HepG2 (cell line): ENCODE data around the gene IL17RB. TPM values are rescaled to one million over a fixed set of nuclear protein-coding genes. Genes with fewer than 3 reads are reported as not detected.

Experiments
- ARID4A ChIP-seq: sonication (generic); formaldehyde crosslinking; IDR thresholded peaks from 2 replicates; pipeline ENCODE4 v1.5.0; 2020; ENCODE audit warnings: mild to moderate bottlenecking, missing genetic modification reagents, borderline replicate concordance
- ARID5B ChIP-seq: IDR thresholded peaks from 2 replicates; pipeline ENCODE4 v1.4.0; 2020; ENCODE audit warnings: mild to moderate bottlenecking, missing genetic modification reagents
- BRD4 ChIP-seq: sonication (generic); formaldehyde crosslinking; IDR thresholded peaks from 2 replicates; pipeline ENCODE4 v1.4.0; 2020; ENCODE audit warnings: missing genetic modification reagents
- DPF2 ChIP-seq: sonication (generic); formaldehyde crosslinking; IDR thresholded peaks from 2 replicates; pipeline ENCODE4 v1.4.0; 2020; ENCODE audit warnings: mild to moderate bottlenecking, low read depth, missing genetic modification reagents, borderline replicate concordance
- ETV5 ChIP-seq: IDR thresholded peaks from 2 replicates; pipeline ENCODE4 v1.6.1; 2018; ENCODE audit warnings: missing biosample characterization, missing genetic modification reagents, inconsistent platforms, borderline replicate concordance
- GFI1 ChIP-seq: sonication (generic); formaldehyde crosslinking; IDR thresholded peaks from 2 replicates; pipeline ENCODE4 v1.5.0; 2020; ENCODE audit warnings: missing genetic modification reagents, mild to moderate bottlenecking, borderline replicate concordance
- GTF2F1 ChIP-seq: fragments of 150-350 bp; IDR thresholded peaks from 2 replicates; pipeline ENCODE4 v1.6.1; 2014; ENCODE audit warnings: low read length
- GZF1 ChIP-seq: sonication (generic); formaldehyde crosslinking; IDR thresholded peaks from 2 replicates; pipeline ENCODE4 v1.5.1; 2020; ENCODE audit warnings: mild to moderate bottlenecking, missing genetic modification reagents
- HHEX ChIP-seq: IDR thresholded peaks from 2 replicates; pipeline ENCODE4 v1.6.1; 2016; ENCODE audit warnings: control low read depth
- KDM5B ChIP-seq: sonication (generic); formaldehyde crosslinking; IDR thresholded peaks from 2 replicates; pipeline ENCODE4 v1.4.0; 2020; ENCODE audit warnings: missing genetic modification reagents, mild to moderate bottlenecking, borderline replicate concordance
- MEIS2 ChIP-seq: sonication (generic); formaldehyde crosslinking; IDR thresholded peaks from 2 replicates; pipeline ENCODE4 v1.9.0; 2021; ENCODE audit warnings: mild to moderate bottlenecking, missing genetic modification reagents
- NCOA1 ChIP-seq: sonication (generic); formaldehyde crosslinking; IDR thresholded peaks from 2 replicates; pipeline ENCODE4 v1.9.0; 2021; ENCODE audit warnings: missing genetic modification reagents
- NCOA2 ChIP-seq: sonication (generic); formaldehyde crosslinking; IDR thresholded peaks from 2 replicates; pipeline ENCODE4 v1.8.0; 2022; ENCODE audit warnings: inconsistent platforms
- SIX1 ChIP-seq: sonication (generic); formaldehyde crosslinking; IDR thresholded peaks from 2 replicates; pipeline ENCODE4 v1.4.0; 2020; ENCODE audit warnings: missing genetic modification reagents, borderline replicate concordance
- SNAPC2 ChIP-seq: sonication (generic); formaldehyde crosslinking; IDR thresholded peaks from 2 replicates; pipeline ENCODE4 v1.8.1; 2022; ENCODE audit warnings: mild to moderate bottlenecking, missing genetic modification reagents
- SOX13 ChIP-seq, 3 experiments: fragments of 450-650 bp in 1 of 3; sonication (generic) in 1 of 3; formaldehyde crosslinking in 1 of 3; IDR thresholded peaks in 2 of 3; conservative IDR thresholded peaks in 1 of 3; 2 replicates each; pipeline versions ENCODE4 v1.5.0 to v1.6.1; 2016 to 2020; ENCODE audit warnings: antibody characterized with exemption in 1 of 3, mild to moderate bottlenecking in 1 of 3, missing compliant biosample characterization in 1 of 3, missing genetic modification reagents in 1 of 3, moderate library complexity in 1 of 3
- TRIM24 ChIP-seq: sonication (generic); formaldehyde crosslinking; IDR thresholded peaks from 2 replicates; pipeline ENCODE4 v1.8.0; 2022; ENCODE audit warnings: mild to moderate bottlenecking, missing genetic modification reagents
- ZBTB20 ChIP-seq: sonication (generic); formaldehyde crosslinking; IDR thresholded peaks from 2 replicates; pipeline ENCODE4 v1.8.1; 2023; ENCODE audit warnings: missing genetic modification reagents, low read depth, mild to moderate bottlenecking, borderline replicate concordance
- ZBTB7B ChIP-seq: sonication (generic); formaldehyde crosslinking; IDR thresholded peaks from 2 replicates; pipeline ENCODE4 v1.4.0; 2020; ENCODE audit warnings: missing genetic modification reagents
- ZKSCAN1 ChIP-seq: fragments of 150-350 bp; IDR thresholded peaks from 2 replicates; pipeline ENCODE4 v1.6.1; 2014; ENCODE audit warnings: low read length
- ZNF343 ChIP-seq: sonication (generic); formaldehyde crosslinking; IDR thresholded peaks from 2 replicates; pipeline ENCODE4 v1.4.0; 2020; ENCODE audit warnings: mild to moderate bottlenecking, missing genetic modification reagents
- ZNF441 ChIP-seq: sonication (generic); formaldehyde crosslinking; IDR thresholded peaks from 2 replicates; pipeline ENCODE4 v1.7.0; 2021; ENCODE audit warnings: missing genetic modification reagents, borderline replicate concordance
- polyA plus RNA-seq, 8 experiments: library from polyadenylated mRNA; depleted of rRNA in 3 of 8; stranded (reverse) in 7 of 8; unstranded in 1 of 8; fragments of >200 nt; fragmentation: Illumina TruSeq in 4 of 8; extraction: Trizol in 4 of 8; gene quantifications; 2 replicates each; pipeline versions ENCODE4 v1.2.1 to v1.2.3, GENCODE V29; 2011 to 2016; ENCODE audit warnings: low read depth in 4 of 8, missing spikeins in 1 of 8, mixed read lengths in 1 of 8; ENCODE audit not compliant: insufficient read depth in 1 of 8
- total RNA-seq, 5 experiments: library from RNA; depleted of rRNA; stranded (reverse); fragments of >200 nt; fragmentation: Illumina TruSeq; extraction: Trizol; gene quantifications; 2 replicates each; pipeline ENCODE4 v1.2.3, GENCODE V29; 2016; ENCODE audit warnings: low read depth in 1 of 5

IL17RB gene
- total and polyA plus RNA-seq, 2 of the 13 experiments (the other 11 are each of a cell fraction or from before 2014, with no cell fraction given) = 130 to 190 TPM

- TF ChIP-seq ZBTB20 (CRISPR knock-in tag) = no peak; the same call in 1 of the 2 replicates
- no peak for TF ChIP-seq ZBTB7B (CRISPR knock-in tag)
- TF ChIP-seq HHEX (CRISPR knock-in tag) = peak; percentile 25
- no peak for TF ChIP-seq ZNF343
- TF ChIP-seq TRIM24 (CRISPR knock-in tag) = 0 out of 2 replicates have a peak, but pooled peaks have one; percentile 22
- peak; percentile 77 for TF ChIP-seq BRD4 (CRISPR knock-in tag)
- TF ChIP-seq MEIS2 (CRISPR knock-in tag) = peak; percentile 86
- peak; percentile 51; the same call in 1 of the 2 replicates for TF ChIP-seq ETV5
- peak; percentile 20; the same call in 1 of the 2 replicates for TF ChIP-seq SNAPC2 (CRISPR knock-in tag)
- peak; percentile 33; the same call in 1 of the 2 replicates for TF ChIP-seq GFI1 (CRISPR knock-in tag)
- TF ChIP-seq ZNF441 (CRISPR knock-in tag) = no peak; the same call in 1 of the 2 replicates
- TF ChIP-seq NCOA1 (CRISPR knock-in tag) = no peak
- TF ChIP-seq SOX13 (IDR thresholded peaks at IDR 0.05) = peak; percentile 83
- TF ChIP-seq SOX13 (CRISPR knock-in tag; conservative IDR thresholded peaks at IDR 0.05 in 1 of 2, IDR thresholded peaks at IDR 0.05 in 1 of 2) = peak in 1 of 2 experiments; percentile 92; a peak in 2 of 4 replicates
- no peak for TF ChIP-seq GZF1 (CRISPR knock-in tag)
- TF ChIP-seq GTF2F1 = no peak
- peak; percentile 75 for TF ChIP-seq ARID5B (CRISPR knock-in tag)
- peak; percentile 12; the same call in 1 of the 2 replicates for TF ChIP-seq ARID4A (CRISPR knock-in tag)
- TF ChIP-seq SIX1 (CRISPR knock-in tag) = 0 out of 2 replicates have a peak, but pooled peaks have one; percentile 12
- no peak for TF ChIP-seq ZKSCAN1
- TF ChIP-seq NCOA2 (CRISPR knock-in tag) = peak; percentile 87
- peak; percentile 72 for TF ChIP-seq DPF2 (CRISPR knock-in tag)
- TF ChIP-seq KDM5B (CRISPR knock-in tag) = peak; percentile 13; the same call in 1 of the 2 replicates
These were observed 3.8 kb upstream of the IL17RB start (continued) for GRCh38 chr3:53842436-53843194.
